ENCODE results near the gene KIR3DL2.
"Not testable (repeated sequence)": the region's sequence is repeated elsewhere in the genome, so short reads cannot be mapped to it uniquely, and the experiment has no call there.

Gene KIR3DL2

GRCh38 chr19:54905803-54906511 lies 55.7 kb downstream of the KIR3DL2 start, which contains the start of gene NCR1:
Gene NCR1, plus strand, starts transcription at chr19:54906148. Its CDS starts 40 bp downstream, at chr19:54906188.
- Histone ChIP-seq H3K36me3 (ENCODE audit: insufficient read depth) (no peaks in the 10 kb centered on the region), H3K27ac (no peak within 1 kb of the TSS), H3K79me2 (ENCODE audit: insufficient read depth, low read depth) (no peaks in the 10 kb centered on the region), H4K20me1 (ENCODE audit: insufficient read depth) (no peaks in the 10 kb centered on the region), H2AFZ (ENCODE audit: low read depth) (peak within 1 kb of the TSS; percentile 24; the same call in 1 of the 2 replicates), H3K4me1 (ENCODE audit: low read depth, poor library complexity, severe bottlenecking) (no peaks in the 10 kb centered on the region), H3K4me3 (IDR thresholded peaks at IDR 0.05; ENCODE audit: insufficient read depth, low read depth, low read length) (no peak within 1 kb of the TSS), H3K4me2 (no peak within 1 kb of the TSS), H3K9ac (no peak within 1 kb of the TSS), H3K27me3 (ENCODE audit: insufficient read depth, low read depth) (peaks cover 8% of the 10 kb centered on the region; the same call in 1 of the 2 replicates)
- no peak for TF ChIP-seq CTCF (conservative IDR thresholded peaks at IDR 0.05; ENCODE audit: low read depth, low read length)

GRCh38 chr19:54906819-54907218 lies 56.6 kb downstream of the KIR3DL2 start:
- no peak overlapping the region for H3K4me3 ChIP-seq (IDR thresholded peaks at IDR 0.05; ENCODE audit: insufficient read depth, low read depth, low read length)
- no peak for TF ChIP-seq CTCF (conservative IDR thresholded peaks at IDR 0.05; ENCODE audit: low read depth, low read length)
- H3K36me3 ChIP-seq (ENCODE audit: insufficient read depth), result no peaks in the 10 kb centered on the region
- no peak overlapping the region for H2AFZ ChIP-seq (ENCODE audit: low read depth)
- H4K20me1 ChIP-seq (ENCODE audit: insufficient read depth), result no peaks in the 10 kb centered on the region
- no peak overlapping the region for H3K9ac ChIP-seq
- no peak overlapping the region for H3K27ac ChIP-seq
- no peak overlapping the region for H3K4me2 ChIP-seq
- peaks cover 10% of the 10 kb centered on the region; the same call in 1 of the 2 replicates for H3K27me3 ChIP-seq (ENCODE audit: insufficient read depth, low read depth)
- H3K79me2 ChIP-seq (ENCODE audit: insufficient read depth, low read depth), result no peaks in the 10 kb centered on the region
- no peaks in the 10 kb centered on the region for H3K4me1 ChIP-seq (ENCODE audit: low read depth, poor library complexity, severe bottlenecking)

GRCh38 chr19:54907899-54908298 lies 57.7 kb downstream of the KIR3DL2 start:
- not testable (repeated sequence) for H3K9ac ChIP-seq; H3K36me3 ChIP-seq (ENCODE audit: insufficient read depth); H3K27ac ChIP-seq; H3K4me2 ChIP-seq; H3K4me3 ChIP-seq (IDR thresholded peaks at IDR 0.05; ENCODE audit: insufficient read depth, low read depth, low read length); H3K79me2 ChIP-seq (ENCODE audit: insufficient read depth, low read depth); H3K4me1 ChIP-seq (ENCODE audit: low read depth, poor library complexity, severe bottlenecking); H2AFZ ChIP-seq (ENCODE audit: low read depth); H4K20me1 ChIP-seq (ENCODE audit: insufficient read depth)
- peaks cover 12% of the 10 kb centered on the region; the same call in 1 of the 2 replicates for H3K27me3 ChIP-seq (ENCODE audit: insufficient read depth, low read depth)

Data from KMS-11 (cell line).